ENCODE measurements around the gene MINAR2. TPM values are rescaled to one million over a fixed set of nuclear protein-coding genes. Genes with fewer than 3 reads are reported as not detected.

MINAR2 gene
- total RNA-seq, 1 experiment from 2014 or later = not detected

DNA sequence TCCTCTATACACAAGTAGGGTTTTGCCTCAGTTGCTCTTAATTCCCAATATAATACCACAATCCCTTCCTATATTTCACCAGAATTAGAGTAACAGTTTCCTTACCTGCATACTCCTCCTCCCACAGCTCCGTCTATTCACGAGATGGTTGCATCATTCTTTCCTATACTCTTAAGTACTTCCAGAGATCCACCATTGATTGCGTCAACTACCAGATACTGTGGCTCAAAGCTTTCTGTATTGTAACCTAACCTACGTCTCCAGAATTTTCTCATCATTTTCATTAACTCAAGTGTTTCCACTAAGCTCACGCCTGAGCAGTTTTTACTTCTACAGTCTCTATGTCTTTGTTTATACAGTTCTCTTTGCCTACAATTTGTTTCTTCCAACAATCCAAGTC, 31.2 kb upstream of the MINAR2 start:
- DNase-seq = no peak
- Histone ChIP-seq H2AFZ (no peak overlapping the region), H4K20me1 (ENCODE audit: insufficient read depth) (no peaks in the 10 kb centered on the region), H3K4me3 (no peak overlapping the region), H3K79me2 (ENCODE audit: low read depth) (no peaks in the 10 kb centered on the region), H3K4me1 (replicated peaks; ENCODE audit: insufficient read depth) (no peaks in the 10 kb centered on the region), H3K27me3 (ENCODE audit: insufficient read depth, low read depth) (no peaks in the 10 kb centered on the region), H3K9me3 (ENCODE audit: insufficient read depth, low read depth) (no peaks in the 10 kb centered on the region), H3K9me2 (ENCODE audit: insufficient read depth) (no peaks in the 10 kb centered on the region; the same call in 1 of the 2 replicates), H3F3A (ENCODE audit: insufficient read depth, low read depth) (no peaks in the 10 kb centered on the region), H3K4me2 (no peak overlapping the region), H3K36me3 (ENCODE audit: low read depth) (no peaks in the 10 kb centered on the region), H3K27ac (no peak overlapping the region)
- no peak for TF ChIP-seq EZH2 (IDR thresholded peaks at IDR 0.05; ENCODE audit: low read depth)
- TF ChIP-seq, protein P1, sequence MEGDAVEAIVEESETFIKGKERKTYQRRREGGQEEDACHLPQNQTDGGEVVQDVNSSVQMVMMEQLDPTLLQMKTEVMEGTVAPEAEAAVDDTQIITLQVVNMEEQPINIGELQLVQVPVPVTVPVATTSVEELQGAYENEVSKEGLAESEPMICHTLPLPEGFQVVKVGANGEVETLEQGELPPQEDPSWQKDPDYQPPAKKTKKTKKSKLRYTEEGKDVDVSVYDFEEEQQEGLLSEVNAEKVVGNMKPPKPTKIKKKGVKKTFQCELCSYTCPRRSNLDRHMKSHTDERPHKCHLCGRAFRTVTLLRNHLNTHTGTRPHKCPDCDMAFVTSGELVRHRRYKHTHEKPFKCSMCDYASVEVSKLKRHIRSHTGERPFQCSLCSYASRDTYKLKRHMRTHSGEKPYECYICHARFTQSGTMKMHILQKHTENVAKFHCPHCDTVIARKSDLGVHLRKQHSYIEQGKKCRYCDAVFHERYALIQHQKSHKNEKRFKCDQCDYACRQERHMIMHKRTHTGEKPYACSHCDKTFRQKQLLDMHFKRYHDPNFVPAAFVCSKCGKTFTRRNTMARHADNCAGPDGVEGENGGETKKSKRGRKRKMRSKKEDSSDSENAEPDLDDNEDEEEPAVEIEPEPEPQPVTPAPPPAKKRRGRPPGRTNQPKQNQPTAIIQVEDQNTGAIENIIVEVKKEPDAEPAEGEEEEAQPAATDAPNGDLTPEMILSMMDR (conservative IDR thresholded peaks at IDR 0.05) = no peak
- BruUV-seq (replicated peaks) = no TSS peak
- ChIA-PET CTCF (no interaction called here), POLR2A (ENCODE audit: unreplicated experiment) (no interaction called here)
- intact Hi-C loops (cut with micrococcal nuclease; ENCODE audit: unreplicated experiment) = no loop called here

DNA sequence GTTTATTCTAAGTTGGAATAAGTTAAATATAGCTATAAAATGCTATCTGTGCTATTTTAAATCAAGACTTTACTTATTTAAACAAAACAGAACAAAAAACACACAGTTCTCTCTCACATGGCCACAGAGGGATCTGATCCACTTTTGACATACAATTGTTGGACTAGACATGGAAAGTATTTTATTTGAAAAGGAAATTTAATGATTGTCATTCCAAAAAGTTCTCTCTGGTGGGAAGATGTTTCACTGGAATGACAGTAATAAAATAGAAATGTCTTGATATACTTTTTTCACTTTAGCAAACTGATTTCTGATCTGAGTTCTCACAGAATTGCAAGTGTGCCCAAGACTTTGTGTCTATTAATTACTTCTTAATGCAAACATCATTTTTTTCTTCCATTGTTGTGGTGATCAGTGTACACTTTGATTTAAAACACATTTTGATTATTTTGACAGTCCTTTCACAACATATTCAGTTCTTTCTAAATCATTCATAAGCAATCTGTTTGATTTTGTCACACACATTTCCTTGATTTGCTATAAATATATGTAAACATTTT, 30.1 kb upstream of the MINAR2 start:
- CTCF ChIA-PET = no interaction called here
- no peaks in the 10 kb centered on the region for H4K20me1 ChIP-seq (ENCODE audit: insufficient read depth)
- H3K9me3 ChIP-seq (ENCODE audit: insufficient read depth, low read depth) = no peaks in the 10 kb centered on the region
- no peaks in the 10 kb centered on the region for H3F3A ChIP-seq (ENCODE audit: insufficient read depth, low read depth)
- H3K36me3 ChIP-seq (ENCODE audit: low read depth) = no peaks in the 10 kb centered on the region
- TF ChIP-seq, protein P1 (conservative IDR thresholded peaks at IDR 0.05) = no peak
- TF ChIP-seq EZH2 (IDR thresholded peaks at IDR 0.05; ENCODE audit: low read depth) = no peak
- no peaks in the 10 kb centered on the region; the same call in 1 of the 2 replicates for H3K9me2 ChIP-seq (ENCODE audit: insufficient read depth)
- POLR2A ChIA-PET (ENCODE audit: unreplicated experiment) = no interaction called here
- H3K27ac ChIP-seq = no peak overlapping the region
- H2AFZ ChIP-seq = no peak overlapping the region
- BruUV-seq (replicated peaks) = no TSS peak
- intact Hi-C loops (cut with micrococcal nuclease; ENCODE audit: unreplicated experiment) = no loop called here
- no peaks in the 10 kb centered on the region for H3K27me3 ChIP-seq (ENCODE audit: insufficient read depth, low read depth)
- H3K4me3 ChIP-seq = no peak overlapping the region
- H3K79me2 ChIP-seq (ENCODE audit: low read depth) = no peaks in the 10 kb centered on the region
- no peak for DNase-seq
- no peaks in the 10 kb centered on the region for H3K4me1 ChIP-seq (replicated peaks; ENCODE audit: insufficient read depth)
- H3K4me2 ChIP-seq = no peak overlapping the region

DNA sequence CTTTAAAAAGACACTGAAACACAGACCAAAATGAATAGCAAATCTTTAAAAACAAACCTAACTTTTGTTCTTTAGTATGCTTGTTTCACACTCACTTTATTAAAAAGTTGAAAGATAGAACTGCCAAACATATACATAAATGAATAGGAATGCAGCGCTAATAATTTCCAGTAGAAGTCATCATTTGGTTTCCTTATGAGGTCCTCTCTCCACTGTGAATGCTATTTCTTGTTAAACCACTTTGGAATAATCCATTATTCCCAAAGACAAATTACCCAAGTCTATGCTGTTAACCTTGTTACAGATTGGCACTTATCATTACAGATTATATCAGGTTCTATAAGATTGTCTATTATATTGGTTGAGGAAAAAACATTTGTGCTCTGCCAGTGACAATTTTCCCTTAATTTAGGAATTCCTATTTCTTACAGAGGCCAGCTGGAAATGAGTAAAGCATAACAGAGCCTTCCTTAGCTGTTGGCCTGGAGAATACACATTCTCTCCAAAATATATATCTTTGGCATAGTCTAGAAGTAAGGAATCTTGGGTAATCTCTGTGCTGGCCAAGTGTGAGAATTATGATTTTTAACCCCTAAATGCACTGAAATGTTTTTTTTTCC, 29.3 kb upstream of the MINAR2 start:
- POLR2A ChIA-PET (ENCODE audit: unreplicated experiment) = no interaction called here
- H3K36me3 ChIP-seq (ENCODE audit: low read depth) = no peaks in the 10 kb centered on the region
- CTCF ChIA-PET = no interaction called here
- no peak for DNase-seq
- H3K4me3 ChIP-seq = no peak overlapping the region
- no peaks in the 10 kb centered on the region for H3F3A ChIP-seq (ENCODE audit: insufficient read depth, low read depth)
- H3K4me1 ChIP-seq (replicated peaks; ENCODE audit: insufficient read depth) = no peaks in the 10 kb centered on the region
- H3K27me3 ChIP-seq (ENCODE audit: insufficient read depth, low read depth) = no peaks in the 10 kb centered on the region
- no peak overlapping the region for H3K4me2 ChIP-seq
- H3K79me2 ChIP-seq (ENCODE audit: low read depth) = no peaks in the 10 kb centered on the region
- intact Hi-C loops (cut with micrococcal nuclease; ENCODE audit: unreplicated experiment) = no loop called here
- no peak overlapping the region for H2AFZ ChIP-seq
- BruUV-seq (replicated peaks) = no TSS peak
- no peaks in the 10 kb centered on the region; the same call in 1 of the 2 replicates for H3K9me3 ChIP-seq (ENCODE audit: insufficient read depth, low read depth)
- no peaks in the 10 kb centered on the region for H4K20me1 ChIP-seq (ENCODE audit: insufficient read depth)
- H3K9me2 ChIP-seq (ENCODE audit: insufficient read depth) = no peaks in the 10 kb centered on the region; the same call in 1 of the 2 replicates
- H3K27ac ChIP-seq = no peak overlapping the region
- TF ChIP-seq, protein P1 (conservative IDR thresholded peaks at IDR 0.05) = no peak
- no peak for TF ChIP-seq EZH2 (IDR thresholded peaks at IDR 0.05; ENCODE audit: low read depth)

Measured in PC-9 (cell line).